HCT116 (cell line): ENCODE data around the gene CRY2. TPM values are rescaled to one million over a fixed set of nuclear protein-coding genes. Genes with fewer than 3 reads are reported as not detected.

Experiments used
- ATAC-seq: fragments of 200-7000 bp; cut with Tn5 transposase; 2 replicates; pipeline ENCODE4 v1.9.1; 2020; ENCODE audit warnings: mild to moderate bottlenecking, moderate library complexity
- BruUV-seq: library from RNA; stranded (reverse); fragments of 400-500 nt; replicated peaks from 2 replicates; lab custom pipeline; 2021; lab: Mats Ljungman, UMichigan
- CTCF ChIA-PET: fragments of 300-600 bp; sonication (Branson Sonifier 250); formaldehyde crosslinking; loops from one replicate; lab custom pipeline; 2021; ENCODE audit warnings: antibody characterized with exemption; lab: Charles Lee
- POLR2A ChIA-PET: fragments of 300-600, 350-600 bp; sonication (Branson Sonifier 250); formaldehyde crosslinking; loops from one replicate; lab custom pipeline; 2021; ENCODE audit warnings: antibody characterized with exemption; lab: Charles Lee
- RAD21 ChIA-PET, 2 experiments: fragments of 300-600 bp; sonication (Branson Sonifier 250); formaldehyde crosslinking; loops; one replicate each; lab custom pipeline; 2023; ENCODE audit warnings: low total read pairs in 2 of 2; ENCODE audit not compliant: uncharacterized antibody in 2 of 2, unreplicated experiment in 2 of 2, low non-redundant PET in 1 of 2; lab: Charles Lee
- DNase-seq: peaks from one replicate; pipeline ENCODE4 v3.0.0-alpha.2; 2010; ENCODE audit warnings: low read depth, low spot score
- H2AFZ ChIP-seq: fragments of 200-600 bp; shearing (Covaris generic), sonication (generic); 2 replicates; pipeline ENCODE4 v1.6.1; 2017; ENCODE audit warnings: low read depth, mixed run types, mixed read lengths, antibody characterized with exemption, low read length; ENCODE audit not compliant: poor library complexity, severe bottlenecking
- H3K27ac ChIP-seq: 2 replicates; pipeline ENCODE4 v1.5.1; 2012; ENCODE audit warnings: low read depth, low read length
- H3K27me3 ChIP-seq: fragments of 200-600 bp; sonication (generic); 2 replicates; pipeline ENCODE4 v1.6.1; 2016; ENCODE audit warnings: mixed run types, low read length, mixed read lengths; ENCODE audit not compliant: insufficient read depth
- H3K36me3 ChIP-seq, 2 experiments: fragments of 200-500 bp in 1 of 2; fragments of 200-600 bp in 1 of 2; sonication (Bioruptor generic) in 1 of 2; sonication (generic) in 1 of 2; 2 replicates each; pipeline versions ENCODE4 v1.5.1 to v1.6.1; 2014 to 2016; ENCODE audit warnings: low read length in 2 of 2, inconsistent platforms in 1 of 2, mixed read lengths in 1 of 2, mixed run types in 1 of 2; ENCODE audit not compliant: insufficient read depth in 2 of 2, control insufficient read depth in 1 of 2
- H3K4me1 ChIP-seq, 2 experiments: fragments of 200-600 bp in 1 of 2; sonication (generic) in 1 of 2; 2 replicates each; pipeline versions ENCODE4 v1.5.1 to v1.6.1; 2012 to 2017; ENCODE audit warnings: low read length in 2 of 2, inconsistent platforms in 1 of 2, mild to moderate bottlenecking in 1 of 2, mixed read lengths in 1 of 2, mixed run types in 1 of 2, moderate library complexity in 1 of 2; ENCODE audit not compliant: insufficient read depth in 2 of 2, control insufficient read depth in 1 of 2
- H3K4me2 ChIP-seq: fragments of 200-600 bp; sonication (generic); 2 replicates; pipeline ENCODE4 v1.6.1; 2017; ENCODE audit warnings: mixed run types, low read length, mixed read lengths
- H3K4me3 ChIP-seq, 2 experiments: fragments of 200-600 bp in 1 of 2; sonication (generic) in 1 of 2; replicated peaks in 1 of 2; 2 replicates each; pipeline ENCODE4 v1.5.1; 2011 to 2016; ENCODE audit warnings: low read length in 2 of 2, control low read depth in 1 of 2, low read depth in 1 of 2, mild to moderate bottlenecking in 1 of 2, mixed read lengths in 1 of 2, mixed run types in 1 of 2
- H3K79me2 ChIP-seq: fragments of 200-600 bp; sonication (generic); 2 replicates; pipeline ENCODE4 v1.6.1; 2017; ENCODE audit warnings: mild to moderate bottlenecking, mixed run types, low read length, moderate library complexity, mixed read lengths; ENCODE audit not compliant: insufficient read depth
- H3K9ac ChIP-seq: fragments of 200-600 bp; sonication (generic); 2 replicates; pipeline ENCODE4 v1.6.1; 2016; ENCODE audit warnings: low read length, mixed read lengths
- H3K9me2 ChIP-seq: fragments of 200-600 bp; sonication (generic), shearing (Covaris generic); 2 replicates; pipeline ENCODE4 v1.6.1; 2017; ENCODE audit warnings: mixed run types, mild to moderate bottlenecking, moderate library complexity; ENCODE audit not compliant: insufficient read depth
- H3K9me3 ChIP-seq, 2 experiments: fragments of 200-500 bp in 1 of 2; fragments of 200-600 bp in 1 of 2; sonication (Bioruptor generic) in 1 of 2; sonication (generic) in 1 of 2; 2 replicates each; pipeline ENCODE4 v1.6.1; 2014 to 2017; ENCODE audit warnings: low read length in 2 of 2, mixed read lengths in 2 of 2, inconsistent platforms in 1 of 2, low read depth in 1 of 2, mild to moderate bottlenecking in 1 of 2, mixed run types in 1 of 2, moderate library complexity in 1 of 2; ENCODE audit not compliant: control insufficient read depth in 1 of 2, insufficient read depth in 1 of 2
- H4K20me1 ChIP-seq: fragments of 200-600 bp; sonication (generic), shearing (Covaris generic); 2 replicates; pipeline ENCODE4 v1.6.1; 2017; ENCODE audit warnings: mixed run types, mild to moderate bottlenecking, moderate library complexity; ENCODE audit not compliant: insufficient read depth
- CBX3 ChIP-seq: IDR thresholded peaks from 2 replicates; pipeline ENCODE4 v1.6.1; 2012; ENCODE audit warnings: low read depth
- EGR1 ChIP-seq: IDR thresholded peaks from 2 replicates; pipeline ENCODE4 v1.6.1; 2012; ENCODE audit warnings: low read depth
- EZH2phosphoT487 ChIP-seq: fragments of 200-600 bp; IDR thresholded peaks from 2 replicates; pipeline ENCODE4 v1.6.1; 2018; ENCODE audit warnings: antibody characterized with exemption, borderline replicate concordance
- POLR2AphosphoS5 ChIP-seq: IDR thresholded peaks from 2 replicates; pipeline ENCODE4 v1.6.1; 2011; ENCODE audit warnings: mild to moderate bottlenecking, low read depth, low read length, moderate library complexity
- SIN3A ChIP-seq: IDR thresholded peaks from 2 replicates; pipeline ENCODE4 v1.6.1; 2012; ENCODE audit warnings: low read depth
- intact Hi-C: fragments of 100-400 bp; cut with micrococcal nuclease; formaldehyde crosslinking; loops from 2 replicates; pipeline ENCODE4 v1.10.0; 2022
- total RNA-seq: library from RNA; stranded (reverse); gene quantifications from one replicate; pipeline ENCODE4 v1.2.1, GENCODE V29; 2021; ENCODE audit not compliant: unreplicated experiment
- TF ChIP-seq, protein P1 (sequence below): IDR thresholded peaks from 2 replicates; pipeline ENCODE4 v1.6.1; 2012; ENCODE audit warnings: low read depth

The CRY2 gene
- total RNA-seq, 1 experiment from 2014 or later, result 18.0 TPM

DNA sequence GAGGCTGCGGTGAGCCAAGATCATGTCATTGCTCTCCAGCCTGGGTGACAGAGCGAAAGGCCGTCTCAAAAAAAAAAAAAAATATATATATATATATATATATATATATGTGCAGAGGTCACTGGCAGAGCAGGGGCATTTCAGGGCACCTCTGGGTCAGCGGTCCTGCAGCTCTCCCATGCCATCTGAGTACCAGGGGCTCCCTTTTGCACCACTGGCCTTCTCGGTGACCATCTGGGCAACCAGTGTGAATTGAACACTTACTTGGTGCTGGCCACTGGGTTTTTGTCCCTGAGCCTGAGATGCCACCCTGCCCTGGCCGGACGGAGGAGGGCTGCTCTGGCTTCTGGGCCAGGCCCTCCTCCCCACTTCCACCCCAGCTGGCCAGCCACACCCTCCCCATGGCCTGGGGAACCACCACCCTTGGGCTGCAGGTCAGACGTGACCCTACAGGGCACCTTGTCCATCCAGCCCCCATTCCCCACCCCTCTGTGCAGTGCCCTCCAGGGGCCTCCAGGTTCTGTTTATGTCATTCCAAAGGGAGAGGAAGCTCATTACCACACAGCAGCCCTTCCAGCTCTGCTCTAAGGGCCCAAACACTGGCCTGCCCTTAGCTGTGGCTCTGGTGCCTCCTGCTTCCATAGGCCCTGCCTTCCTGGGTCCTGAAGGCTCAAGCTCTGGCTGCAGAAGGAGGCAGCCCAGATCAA lies 48.4 kb downstream of the CRY2 start:
- intact Hi-C loops, result no loop called here
- no peak overlapping the region for H3K4me2 ChIP-seq
- no TSS peak for BruUV-seq

More for the DNA sequence above, 48.4 kb downstream of the CRY2 start:
- Histone ChIP-seq H3K79me2 (no peaks in the 10 kb centered on the region), H3K4me1 (peaks cover 10 to 22% of the 10 kb centered on the region in 2 experiments; a peak in 3 of 4 replicates), H3K36me3 (no peaks in the 10 kb centered on the region), H4K20me1 (no peaks in the 10 kb centered on the region), H3K9ac (no peak overlapping the region), H3K27me3 (no peaks in the 10 kb centered on the region), H3K9me3 (no peaks in the 10 kb centered on the region), H3K4me3 (no peak overlapping the region), H3K27ac (no peak overlapping the region), H3K9me2 (no peaks in the 10 kb centered on the region), H2AFZ (no peak overlapping the region)
- ChIA-PET CTCF (no interaction called here), POLR2A (no interaction called here), RAD21 (no interaction called here)
- TF ChIP-seq EZH2phosphoT487 (no peak), SIN3A (no peak), POLR2AphosphoS5 (no peak), CBX3 (no peak), EGR1 (no peak)
- TF ChIP-seq, protein P1, sequence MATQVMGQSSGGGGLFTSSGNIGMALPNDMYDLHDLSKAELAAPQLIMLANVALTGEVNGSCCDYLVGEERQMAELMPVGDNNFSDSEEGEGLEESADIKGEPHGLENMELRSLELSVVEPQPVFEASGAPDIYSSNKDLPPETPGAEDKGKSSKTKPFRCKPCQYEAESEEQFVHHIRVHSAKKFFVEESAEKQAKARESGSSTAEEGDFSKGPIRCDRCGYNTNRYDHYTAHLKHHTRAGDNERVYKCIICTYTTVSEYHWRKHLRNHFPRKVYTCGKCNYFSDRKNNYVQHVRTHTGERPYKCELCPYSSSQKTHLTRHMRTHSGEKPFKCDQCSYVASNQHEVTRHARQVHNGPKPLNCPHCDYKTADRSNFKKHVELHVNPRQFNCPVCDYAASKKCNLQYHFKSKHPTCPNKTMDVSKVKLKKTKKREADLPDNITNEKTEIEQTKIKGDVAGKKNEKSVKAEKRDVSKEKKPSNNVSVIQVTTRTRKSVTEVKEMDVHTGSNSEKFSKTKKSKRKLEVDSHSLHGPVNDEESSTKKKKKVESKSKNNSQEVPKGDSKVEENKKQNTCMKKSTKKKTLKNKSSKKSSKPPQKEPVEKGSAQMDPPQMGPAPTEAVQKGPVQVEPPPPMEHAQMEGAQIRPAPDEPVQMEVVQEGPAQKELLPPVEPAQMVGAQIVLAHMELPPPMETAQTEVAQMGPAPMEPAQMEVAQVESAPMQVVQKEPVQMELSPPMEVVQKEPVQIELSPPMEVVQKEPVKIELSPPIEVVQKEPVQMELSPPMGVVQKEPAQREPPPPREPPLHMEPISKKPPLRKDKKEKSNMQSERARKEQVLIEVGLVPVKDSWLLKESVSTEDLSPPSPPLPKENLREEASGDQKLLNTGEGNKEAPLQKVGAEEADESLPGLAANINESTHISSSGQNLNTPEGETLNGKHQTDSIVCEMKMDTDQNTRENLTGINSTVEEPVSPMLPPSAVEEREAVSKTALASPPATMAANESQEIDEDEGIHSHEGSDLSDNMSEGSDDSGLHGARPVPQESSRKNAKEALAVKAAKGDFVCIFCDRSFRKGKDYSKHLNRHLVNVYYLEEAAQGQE, result no peak
- no peak for DNase-seq
- no peak for ATAC-seq
